NCI-H510A treated with DMSO at 0.1 percent for 48 hours (cell line): ENCODE measurements around the gene TGFB3.
"Not testable (repeated sequence)": the region's sequence is repeated elsewhere in the genome, so short reads cannot be mapped to it uniquely, and the experiment has no call there.

Source experiments
- DNase-seq: peaks from one replicate; lab custom pipeline; 2025; lab: John Stamatoyannopoulos, UW

Gene TGFB3

DNA sequence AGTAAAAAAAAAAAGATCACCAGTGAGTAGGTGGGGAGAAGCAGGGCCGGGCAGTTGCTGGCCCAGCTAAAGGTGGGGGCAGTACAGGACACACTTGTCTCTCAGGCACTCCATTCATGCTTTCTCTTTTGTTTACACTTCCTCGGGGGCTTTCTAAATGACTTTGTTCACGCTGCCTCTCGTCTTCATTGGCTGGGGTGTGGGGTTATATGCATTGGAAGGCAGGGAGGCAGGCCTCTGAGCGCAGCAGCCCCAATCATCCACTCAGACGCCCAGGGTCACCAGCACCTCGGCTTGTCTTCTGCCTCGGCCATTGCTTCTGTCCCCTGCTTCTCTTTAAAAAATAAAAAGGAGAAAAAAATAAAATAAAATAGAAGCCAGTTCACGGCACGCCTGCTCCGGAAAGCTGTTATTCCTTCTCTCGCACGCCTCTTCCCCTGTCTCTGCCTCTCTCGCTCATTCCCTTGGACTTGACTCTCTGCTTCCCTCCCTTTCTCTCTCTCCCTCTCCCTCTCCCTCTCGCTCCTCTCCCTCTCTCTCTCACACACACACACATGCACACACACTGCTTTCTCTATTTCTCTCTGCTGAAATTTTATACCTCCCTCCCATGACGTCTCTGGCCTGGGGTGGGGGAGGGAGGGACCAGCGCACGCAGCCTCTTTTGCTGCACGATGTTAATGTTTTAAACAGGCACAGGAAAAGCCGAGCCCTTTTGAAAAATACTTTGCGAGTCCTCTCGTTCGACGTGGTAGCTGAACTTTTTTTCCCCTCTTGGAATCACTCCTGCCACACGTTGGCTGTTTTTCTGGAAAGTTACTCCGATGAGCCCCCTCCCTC lies at the start of gene TGFB3:
TSS of gene TGFB3 (minus strand) at position 570 of the 840 bp plus-strand sequence. CDS start 1,102 bp downstream, outside the sequence.
- DNase-seq = peak; percentile 80

DNA sequence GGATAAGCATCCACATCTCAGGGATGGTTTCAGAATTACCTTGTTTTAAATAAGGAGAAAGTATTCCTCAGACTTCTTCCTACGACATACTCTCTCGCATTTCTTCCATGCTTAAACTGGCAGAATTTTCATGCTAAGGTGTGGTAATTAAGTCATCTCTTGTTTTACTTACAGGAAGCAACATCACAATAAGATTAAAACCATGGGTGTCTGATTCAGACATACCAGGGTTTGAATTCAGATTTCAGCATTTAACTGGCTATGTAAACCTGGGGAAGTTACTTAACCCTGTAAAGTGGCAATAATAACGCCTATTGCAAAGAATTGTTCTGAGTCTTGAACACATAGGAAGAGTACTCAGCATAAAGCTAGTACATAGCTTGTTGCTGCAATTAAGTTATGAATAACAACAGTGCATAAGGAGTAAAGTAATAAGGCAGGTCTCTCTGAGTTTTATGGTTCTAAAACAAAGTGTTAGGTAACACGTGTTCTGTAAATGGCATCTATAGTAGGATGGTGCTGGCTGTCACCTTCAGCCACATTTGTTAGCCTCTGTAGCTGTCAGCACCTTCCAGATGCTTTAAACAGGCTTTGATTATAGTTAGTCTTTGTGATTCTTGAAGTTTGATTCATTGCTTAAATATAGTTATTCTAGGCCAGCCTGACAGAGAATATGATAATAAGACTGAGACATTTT lies 42.6 kb upstream of the TGFB3 start:
- DNase-seq = no peak

DNA sequence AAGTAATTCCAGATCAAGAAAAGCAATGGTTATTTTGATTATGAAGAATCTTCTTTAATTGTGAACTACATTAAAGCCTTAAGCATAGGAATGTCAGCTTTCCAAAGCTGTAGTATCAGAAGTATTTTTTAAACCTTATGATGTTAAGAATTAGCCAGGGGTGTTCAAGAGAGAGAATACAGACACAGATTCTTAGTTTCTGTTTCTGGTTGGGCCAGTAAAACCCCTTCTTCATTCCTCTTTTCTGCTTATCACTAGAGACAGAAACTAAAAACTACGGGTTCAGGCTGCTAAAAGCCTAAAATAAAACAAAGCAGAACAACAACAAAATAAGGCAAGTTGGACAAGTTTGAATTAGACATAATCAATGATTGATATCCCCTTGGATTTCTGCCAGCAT lies 42.0 kb upstream of the TGFB3 start:
- DNase-seq = no peak

DNA sequence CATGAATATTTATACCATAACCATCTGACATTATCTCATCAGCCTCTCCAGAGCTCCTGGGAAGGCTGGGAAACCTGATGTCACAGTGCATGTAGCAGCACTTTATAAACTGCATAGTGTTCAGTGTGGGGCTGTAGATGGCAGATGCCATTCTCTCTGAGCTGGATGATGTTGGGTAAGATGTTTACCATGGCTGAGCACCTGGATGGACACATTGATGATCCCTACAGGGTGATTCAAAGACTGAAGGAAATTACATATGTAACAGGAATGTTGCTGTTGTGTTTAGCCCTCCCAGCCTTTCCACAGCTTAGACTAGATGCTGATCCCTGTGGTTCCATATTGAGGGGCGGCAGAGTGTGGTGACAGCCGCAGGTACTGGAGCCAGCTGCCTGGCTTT lies 41.2 kb upstream of the TGFB3 start:
- DNase-seq = no peak

DNA sequence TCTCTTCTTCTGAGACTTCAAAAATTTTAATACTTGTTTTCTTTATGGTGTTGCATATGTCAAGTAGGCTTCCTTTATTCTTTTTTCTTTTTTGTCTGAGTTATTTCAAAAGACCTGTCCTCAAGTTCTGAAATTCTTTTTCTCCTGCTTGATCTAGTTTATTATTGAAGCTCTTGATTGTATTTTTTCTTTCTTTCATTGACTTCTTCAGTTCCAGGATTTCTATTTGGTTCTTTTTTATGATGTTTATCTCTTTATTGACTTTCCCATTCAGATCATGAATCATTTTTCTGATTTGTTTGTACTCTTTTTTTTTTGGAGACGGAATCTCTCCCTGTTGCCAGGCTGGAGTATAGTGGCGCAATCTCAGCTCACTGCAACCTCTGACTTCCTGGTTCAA lies 37.9 kb upstream of the TGFB3 start:
- DNase-seq = no peak

DNA sequence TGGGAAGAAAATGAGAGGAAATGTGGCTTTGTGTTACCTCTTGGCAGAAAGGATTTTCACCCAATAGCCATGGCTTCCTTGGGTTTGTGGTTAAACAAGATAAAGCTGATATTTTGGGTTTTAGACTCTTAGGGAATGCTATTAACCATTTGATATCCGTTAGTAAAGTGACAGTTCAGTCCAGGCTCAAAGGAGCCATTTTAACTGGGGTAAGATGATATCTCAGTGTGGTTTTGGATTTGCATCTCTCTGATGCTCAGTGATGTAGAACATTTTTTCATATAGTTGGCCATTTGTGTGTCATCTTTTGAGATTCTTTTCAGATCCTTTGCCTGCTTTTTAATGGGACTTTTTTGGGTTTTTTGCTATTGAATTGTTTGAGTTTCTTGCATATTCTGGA lies 33.9 kb upstream of the TGFB3 start:
- DNase-seq = no peak

DNA sequence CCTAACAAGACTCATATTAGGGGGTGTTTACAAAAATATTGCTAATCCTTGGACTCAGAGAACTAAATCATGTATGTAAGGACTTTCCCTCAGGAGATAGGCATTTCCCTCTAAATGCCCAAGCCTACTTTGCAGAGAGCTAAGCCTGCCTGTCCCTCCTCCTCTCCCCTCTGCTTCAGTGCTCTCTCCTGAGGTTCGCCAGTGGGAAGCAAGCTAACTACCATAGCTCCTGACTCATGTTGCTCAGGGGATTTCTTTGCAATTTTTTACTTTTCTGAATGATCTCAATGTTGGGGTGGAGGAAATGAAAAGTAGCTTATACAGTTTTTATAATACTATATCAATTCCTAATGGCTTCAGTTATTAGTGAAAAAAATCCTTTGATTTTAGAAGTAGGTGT lies 33.4 kb upstream of the TGFB3 start:
- DNase-seq = no peak

DNA sequence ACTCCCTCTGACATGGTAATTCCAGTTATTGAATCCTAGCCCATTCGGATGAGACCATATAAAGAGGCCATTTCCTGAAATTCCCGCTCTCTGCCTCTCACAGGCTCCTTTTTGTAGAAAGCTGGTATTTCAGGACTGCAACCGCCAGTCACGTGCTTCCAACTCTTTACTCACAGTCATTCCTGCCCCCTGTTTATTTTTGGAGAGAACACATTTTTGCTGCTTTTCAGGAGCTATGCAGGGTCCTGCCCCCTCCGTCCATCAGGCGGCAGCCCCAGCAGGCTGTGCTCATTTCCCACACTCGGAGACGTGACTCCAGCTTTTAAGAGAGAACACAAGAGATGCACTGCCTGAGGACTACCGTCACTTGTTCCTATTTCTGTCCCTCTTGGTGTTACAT lies 30.6 kb upstream of the TGFB3 start:
- DNase-seq = no peak

DNA sequence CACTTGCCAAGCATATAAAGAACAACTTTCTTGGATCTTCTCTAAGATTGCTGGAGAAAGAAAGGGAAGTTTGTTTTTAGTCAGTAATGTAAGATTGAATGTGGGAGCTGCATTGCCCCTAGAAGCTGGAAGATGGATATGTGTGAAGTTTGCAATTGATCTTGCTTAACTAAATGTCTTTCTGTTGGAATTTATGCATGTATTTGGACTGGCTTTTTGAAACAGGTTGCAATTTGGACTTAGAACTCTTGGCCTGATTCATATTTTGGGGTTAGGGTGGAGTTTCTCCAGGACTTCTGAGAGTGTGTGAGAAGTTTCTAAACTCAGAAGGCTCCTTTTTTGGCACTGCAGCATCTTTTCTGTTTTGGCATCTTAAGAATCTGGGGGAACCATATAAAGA lies 30.1 kb upstream of the TGFB3 start:
- DNase-seq = no peak

DNA sequence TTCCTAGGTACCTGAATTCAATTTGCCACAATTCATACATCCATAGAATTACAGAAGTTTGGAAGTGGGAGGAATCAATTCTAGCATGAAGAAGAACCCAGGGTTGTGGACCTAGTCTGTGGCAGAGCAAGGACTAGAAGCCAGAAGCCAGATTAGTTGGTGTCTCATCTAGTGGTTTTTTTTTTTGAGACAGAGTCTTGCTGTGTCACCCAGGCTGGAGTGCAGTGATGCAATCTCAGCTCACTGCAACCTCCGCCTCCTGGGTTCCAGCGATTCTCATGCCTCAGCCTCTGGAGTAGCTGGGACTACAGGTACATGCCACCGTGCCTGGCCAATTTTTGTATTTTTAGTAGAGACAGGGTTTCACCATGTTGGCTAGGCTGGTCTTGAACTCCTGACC lies 27.8 kb upstream of the TGFB3 start:
- DNase-seq = not testable (repeated sequence)

DNA sequence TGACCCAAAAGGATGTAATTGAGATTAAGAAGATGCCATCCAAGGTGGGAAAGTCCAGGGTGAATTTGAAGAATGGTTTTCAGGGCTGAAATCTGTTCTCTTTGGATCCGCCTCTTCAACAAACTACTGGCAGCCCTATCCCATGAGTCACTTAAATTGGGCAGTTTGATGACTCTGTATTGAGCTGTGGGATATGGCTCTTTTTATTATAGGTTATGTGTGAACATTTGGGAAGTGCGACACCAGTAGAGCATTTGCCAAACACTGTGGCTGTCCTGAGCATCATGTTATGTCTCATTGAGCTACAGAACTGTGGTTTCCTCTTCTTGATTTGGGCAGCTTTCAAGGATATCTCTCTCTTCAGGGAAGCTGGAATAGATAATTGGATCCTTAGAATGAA lies 26.1 kb upstream of the TGFB3 start:
- no peak for DNase-seq

DNA sequence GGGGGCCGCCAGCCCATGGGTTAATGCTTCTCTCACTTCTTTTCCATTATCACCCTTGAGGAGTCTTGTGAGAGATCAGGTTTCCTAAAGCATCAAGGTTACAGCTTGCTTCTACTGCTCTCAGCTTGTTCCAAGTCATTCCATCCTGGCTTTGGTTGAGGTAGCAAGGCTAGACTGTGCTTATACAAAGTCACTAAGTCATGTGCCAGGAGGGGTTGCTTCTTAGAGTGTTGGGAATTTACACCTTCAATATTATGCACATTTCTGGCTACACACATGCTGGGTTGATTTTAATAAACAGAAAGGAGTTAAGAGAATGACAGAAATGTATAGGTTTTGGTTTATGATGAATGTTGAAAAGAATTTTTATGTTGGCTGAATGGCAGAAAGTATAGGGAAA lies 25.6 kb upstream of the TGFB3 start:
- no peak for DNase-seq

DNA sequence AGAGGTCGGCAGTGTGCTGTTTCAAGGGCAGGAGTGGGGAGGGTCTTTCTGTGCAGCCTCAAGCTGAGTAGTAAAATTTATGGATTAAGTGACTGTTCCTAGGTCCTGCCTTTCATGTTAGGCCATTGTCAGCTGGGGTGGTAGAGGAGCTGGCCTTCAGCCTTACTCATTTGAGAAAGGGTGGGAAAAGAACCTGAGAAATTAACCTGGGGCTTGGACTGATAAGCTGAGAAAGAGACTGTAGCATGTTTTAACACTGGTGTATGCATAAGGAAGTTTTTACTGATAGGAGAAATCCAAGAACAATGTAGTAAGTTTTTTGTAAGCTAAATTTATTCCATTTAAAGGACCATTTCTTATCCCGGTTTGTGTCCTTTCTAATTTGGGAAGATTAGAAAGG lies 24.5 kb upstream of the TGFB3 start:
- no peak for DNase-seq

DNA sequence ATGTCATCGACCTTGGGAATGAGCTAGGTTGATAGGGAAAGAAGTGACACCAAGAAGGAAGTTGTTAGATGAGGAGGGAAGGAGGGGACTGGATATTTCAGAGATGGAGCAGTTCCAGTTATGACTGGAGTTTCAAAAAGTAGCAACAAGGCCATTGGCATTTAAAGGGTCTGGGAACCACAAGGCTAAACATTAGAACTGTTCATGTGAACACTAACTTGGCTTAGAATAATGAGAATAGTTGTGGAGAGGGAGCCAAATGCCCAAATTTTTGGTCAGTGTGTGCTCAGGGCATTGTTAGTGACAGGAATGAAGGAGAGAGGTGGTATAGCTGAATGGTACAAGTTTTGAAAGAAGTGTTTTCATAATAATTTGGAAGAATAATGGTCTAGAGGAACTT lies 20.6 kb upstream of the TGFB3 start:
- DNase-seq = no peak

DNA sequence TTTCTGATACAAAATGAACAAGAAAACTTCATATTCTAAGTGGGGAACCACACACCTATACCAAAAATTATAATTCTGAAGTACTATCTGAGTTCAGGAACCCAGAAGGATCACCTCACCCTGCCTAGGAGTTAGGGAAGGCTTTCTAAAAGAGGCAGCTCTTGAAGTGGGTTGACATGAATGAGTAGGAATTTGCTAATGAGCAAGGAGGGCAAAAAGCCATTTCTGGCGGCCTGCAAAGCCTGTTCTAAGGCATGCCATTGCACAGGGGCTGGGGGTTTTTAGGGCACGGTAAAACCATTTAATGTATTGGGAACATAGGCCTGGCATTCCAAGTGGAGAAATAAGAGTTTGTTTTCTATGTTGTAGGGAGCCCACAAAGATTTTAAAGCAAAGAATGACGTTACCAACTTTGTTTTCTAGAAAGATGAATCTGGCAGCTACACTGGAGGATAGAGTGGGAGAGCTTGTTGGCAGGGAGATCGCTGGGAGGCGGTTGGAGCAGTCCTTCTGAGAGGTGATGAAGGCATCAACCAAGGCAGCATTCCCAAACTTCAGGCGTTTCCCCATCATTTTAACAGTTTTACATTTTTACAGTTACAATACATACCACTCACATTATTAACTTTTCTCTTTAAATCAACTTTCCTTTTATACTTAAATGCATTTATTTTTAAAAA lies 17.9 kb upstream of the TGFB3 start:
- no peak for DNase-seq

DNA sequence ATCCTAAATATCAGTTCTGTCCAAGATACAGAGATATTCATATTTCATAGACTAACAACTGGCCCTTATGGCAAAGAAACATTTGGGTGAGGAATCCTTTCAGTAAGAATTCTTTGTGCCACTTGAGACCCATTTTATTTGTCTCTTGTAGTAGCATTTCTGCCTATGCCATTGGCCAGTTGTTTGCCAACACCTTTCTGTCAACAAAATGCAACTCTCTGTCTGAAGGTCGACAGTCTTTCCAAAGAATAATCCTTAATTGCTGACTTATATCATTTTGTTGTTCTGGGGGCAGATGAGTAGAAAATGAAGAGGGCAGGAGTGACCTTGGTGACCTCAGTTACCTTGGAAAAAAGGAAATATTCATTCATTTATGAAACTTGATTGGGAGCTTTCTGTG lies 14.7 kb upstream of the TGFB3 start:
- DNase-seq = no peak

DNA sequence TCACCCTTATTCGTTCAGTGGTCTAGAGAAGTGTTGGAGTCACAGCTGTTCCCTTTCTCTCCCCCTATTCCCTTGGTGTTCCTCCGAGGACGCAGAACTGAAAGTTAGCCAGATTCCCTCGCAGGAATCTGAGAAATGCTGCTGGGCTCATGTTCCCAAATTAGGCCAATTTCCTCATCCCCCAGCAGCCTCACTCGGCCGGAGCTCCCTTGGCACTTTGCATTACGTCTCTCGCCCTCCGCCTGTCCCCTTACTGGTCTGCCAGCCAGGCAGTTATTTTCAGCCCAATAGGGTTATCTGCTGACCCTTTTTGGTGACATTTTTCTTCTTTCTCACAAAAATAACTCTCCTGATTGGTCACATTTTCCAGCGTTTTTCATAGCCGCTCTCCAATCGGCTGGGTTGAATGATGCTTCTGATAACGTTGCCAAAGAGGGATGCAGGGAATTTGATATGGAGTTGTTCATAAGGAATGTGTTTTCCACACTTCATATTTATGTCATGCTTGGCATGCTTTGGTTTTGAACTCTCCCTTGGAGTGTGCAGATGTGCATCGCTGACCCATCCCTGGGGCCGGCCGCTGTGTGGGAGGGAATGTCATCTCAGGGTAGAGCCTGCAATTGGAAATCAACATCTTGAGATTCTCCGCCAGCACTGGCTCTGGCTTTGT lies 13.7 kb upstream of the TGFB3 start:
- no peak for DNase-seq

DNA sequence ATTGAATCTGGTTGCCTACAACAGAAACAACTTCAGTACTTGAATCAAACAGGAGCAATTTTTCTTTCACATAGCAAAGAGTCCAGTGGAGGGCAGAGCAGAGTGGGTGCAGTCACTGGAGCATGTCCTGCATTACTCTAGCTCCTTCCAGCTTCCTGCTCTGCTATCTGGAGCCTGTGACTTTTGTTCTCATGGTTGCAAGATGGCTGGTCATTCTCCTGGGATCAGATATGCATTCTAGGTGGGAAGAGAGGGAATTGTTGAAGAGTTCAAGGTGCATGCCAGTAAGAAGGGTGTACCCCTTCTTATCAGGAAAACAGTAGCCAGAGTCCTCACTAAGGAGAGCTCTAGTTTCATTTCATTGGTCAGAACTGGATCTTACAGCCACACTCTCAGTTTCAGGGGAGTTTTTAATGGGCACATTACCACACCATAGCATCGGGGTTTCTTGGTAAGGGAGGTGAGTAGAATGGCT lies 11.8 kb upstream of the TGFB3 start:
- DNase-seq = no peak

DNA sequence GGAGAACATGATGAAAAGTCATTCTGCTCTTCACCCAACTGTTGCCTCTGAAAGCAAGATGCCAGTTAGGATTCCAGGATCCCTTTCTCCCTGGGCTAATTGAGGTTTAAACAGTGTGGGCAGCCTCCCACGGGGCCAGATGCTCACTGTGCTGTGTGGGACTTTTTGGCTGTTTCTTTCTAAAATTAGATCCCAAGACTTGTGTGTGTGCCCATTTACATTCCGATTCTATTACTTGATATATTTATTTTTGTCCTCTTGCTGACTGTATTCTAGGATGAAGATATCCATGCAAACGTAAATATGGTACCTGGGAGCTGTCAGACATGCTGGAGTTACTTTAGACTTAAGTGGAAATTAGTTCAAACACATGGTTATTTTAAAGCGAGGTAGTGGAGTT lies 10.0 kb upstream of the TGFB3 start:
- DNase-seq = no peak

DNA sequence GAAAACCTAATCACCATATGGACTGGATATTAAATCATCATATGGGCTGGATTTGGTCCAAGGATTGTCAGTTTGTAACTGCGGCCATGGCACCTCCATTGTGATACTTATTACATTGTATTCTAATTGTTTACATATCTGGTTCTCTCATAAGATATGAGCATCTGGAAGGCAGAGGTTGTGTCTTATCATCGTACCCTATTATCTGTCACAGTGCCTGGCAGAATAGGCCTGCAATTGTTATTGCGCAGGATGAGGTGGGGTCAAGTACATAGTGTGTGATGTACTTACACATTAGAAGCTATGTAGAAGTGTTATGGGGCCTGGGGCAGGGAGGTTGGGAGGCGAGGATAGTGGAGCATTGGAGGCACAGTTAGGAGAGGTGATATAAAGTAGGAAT lies 8.5 kb upstream of the TGFB3 start:
- DNase-seq = no peak

DNA sequence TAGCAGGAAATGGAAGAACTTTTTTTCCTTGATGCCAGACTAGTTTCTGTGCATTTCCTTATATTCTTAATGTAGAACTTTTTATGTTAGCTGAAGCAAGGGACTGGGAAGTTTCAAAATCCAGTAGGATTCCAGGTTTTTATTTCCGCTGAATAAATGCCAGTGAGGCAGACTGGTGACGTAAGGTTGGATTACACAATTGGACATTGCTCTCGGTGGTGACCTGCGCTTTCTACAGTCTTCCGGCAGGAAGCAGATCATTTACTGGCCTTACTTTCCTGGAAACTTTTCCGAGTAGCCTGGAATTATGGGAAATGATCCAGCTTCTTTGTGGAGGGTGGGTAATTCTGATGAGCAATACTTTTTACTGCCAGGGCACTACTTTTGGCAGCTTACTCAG lies 7.3 kb upstream of the TGFB3 start:
- DNase-seq = no peak

DNA sequence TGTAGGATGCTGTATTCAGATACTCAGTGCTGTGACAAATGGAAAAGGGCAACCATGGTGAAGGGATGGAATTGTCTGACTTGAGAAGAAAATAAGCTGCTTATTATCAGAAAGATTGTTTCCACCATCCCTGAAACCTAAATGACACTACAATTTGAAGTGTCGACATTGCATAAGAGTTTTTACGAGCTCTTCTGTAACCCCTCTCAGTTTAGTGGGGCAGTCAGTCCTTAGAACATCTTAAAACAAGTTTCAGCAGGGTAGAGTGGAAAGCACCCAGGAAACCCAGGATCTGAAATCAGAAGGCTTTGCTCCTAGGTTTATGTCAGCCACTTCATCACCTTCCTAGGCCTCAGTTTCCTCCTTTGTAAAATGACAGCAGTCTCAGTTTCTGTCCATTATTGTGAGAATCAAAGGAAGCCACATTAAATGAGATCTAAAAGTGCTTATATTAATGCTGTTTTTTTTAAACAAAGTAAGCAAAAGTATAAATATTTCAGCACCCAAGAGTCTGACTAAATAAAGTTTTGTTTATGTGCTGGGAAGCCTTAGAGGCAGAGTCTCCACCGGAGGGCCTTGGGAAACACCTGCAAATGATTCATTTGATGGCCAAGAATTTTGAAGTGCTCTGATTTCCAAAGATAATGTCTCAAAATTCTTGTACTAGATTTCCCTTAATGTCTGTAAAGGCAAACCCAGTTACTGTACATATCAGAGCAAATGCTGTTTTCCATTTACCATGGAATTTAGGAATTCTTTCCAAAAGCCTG lies 5.6 kb upstream of the TGFB3 start:
- DNase-seq = no peak
